ENCODE results near the gene TBC1D7.

TBC1D7 gene

DNA sequence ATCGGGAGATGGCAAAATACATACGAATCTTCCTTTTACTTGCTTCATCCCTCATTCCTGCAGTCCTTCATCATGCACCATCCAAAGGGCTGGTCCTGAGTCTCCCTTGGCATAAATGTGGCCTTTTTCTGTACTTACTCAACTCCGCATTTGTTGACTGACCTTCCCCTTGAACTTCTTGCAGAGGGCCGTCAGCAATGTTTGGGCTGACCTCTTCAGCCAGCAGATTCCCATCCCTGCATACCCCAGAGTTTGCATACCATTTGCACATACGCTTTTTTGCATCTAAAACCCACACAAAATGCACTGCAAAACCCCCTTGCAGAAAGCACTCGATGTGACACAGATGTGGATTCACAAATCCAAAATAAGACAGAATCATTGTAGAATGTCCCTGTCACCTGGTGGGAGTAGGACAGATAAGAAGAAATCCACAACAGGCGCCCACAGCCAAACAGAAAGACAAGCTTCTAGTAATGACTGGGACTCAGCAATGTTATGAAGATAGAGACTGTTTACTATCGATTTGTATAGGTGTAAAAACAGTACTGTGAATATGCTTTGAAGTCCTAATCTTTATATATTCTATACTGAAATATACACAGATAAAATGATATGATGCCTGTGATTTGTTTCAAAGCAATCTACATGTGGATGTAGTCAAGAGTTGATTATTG lies 45.8 kb downstream of the TBC1D7 start:
- no peaks in the 10 kb centered on the region for H3F3A ChIP-seq (ENCODE audit: control insufficient read depth, insufficient read depth)
- no peak overlapping the region for H3K27ac ChIP-seq (ENCODE audit: low read depth, low read length)
- TF ChIP-seq, protein P1, sequence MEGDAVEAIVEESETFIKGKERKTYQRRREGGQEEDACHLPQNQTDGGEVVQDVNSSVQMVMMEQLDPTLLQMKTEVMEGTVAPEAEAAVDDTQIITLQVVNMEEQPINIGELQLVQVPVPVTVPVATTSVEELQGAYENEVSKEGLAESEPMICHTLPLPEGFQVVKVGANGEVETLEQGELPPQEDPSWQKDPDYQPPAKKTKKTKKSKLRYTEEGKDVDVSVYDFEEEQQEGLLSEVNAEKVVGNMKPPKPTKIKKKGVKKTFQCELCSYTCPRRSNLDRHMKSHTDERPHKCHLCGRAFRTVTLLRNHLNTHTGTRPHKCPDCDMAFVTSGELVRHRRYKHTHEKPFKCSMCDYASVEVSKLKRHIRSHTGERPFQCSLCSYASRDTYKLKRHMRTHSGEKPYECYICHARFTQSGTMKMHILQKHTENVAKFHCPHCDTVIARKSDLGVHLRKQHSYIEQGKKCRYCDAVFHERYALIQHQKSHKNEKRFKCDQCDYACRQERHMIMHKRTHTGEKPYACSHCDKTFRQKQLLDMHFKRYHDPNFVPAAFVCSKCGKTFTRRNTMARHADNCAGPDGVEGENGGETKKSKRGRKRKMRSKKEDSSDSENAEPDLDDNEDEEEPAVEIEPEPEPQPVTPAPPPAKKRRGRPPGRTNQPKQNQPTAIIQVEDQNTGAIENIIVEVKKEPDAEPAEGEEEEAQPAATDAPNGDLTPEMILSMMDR (IDR thresholded peaks at IDR 0.05; ENCODE audit: low read depth, low read length, poor library complexity, severe bottlenecking): no peak
- TF ChIP-seq EZH2phosphoT487 (IDR thresholded peaks at IDR 0.05; ENCODE audit: borderline replicate concordance, low read length): no peak
- no peaks in the 10 kb centered on the region for H3K79me2 ChIP-seq (ENCODE audit: control insufficient read depth, low read length)
- H3K27me3 ChIP-seq (ENCODE audit: control insufficient read depth, low read length): no peaks in the 10 kb centered on the region
- no peak overlapping the region for H3K4me2 ChIP-seq (ENCODE audit: low read length)
- H3K9me3 ChIP-seq (ENCODE audit: control insufficient read depth, insufficient read depth, low read length): peaks cover 9% of the 10 kb centered on the region; the same call in 1 of the 2 replicates
- no peaks in the 10 kb centered on the region for H3K9me2 ChIP-seq (replicated peaks; ENCODE audit: control insufficient read depth, low read length)
- peaks cover 47% of the 10 kb centered on the region for H3K36me3 ChIP-seq (ENCODE audit: control insufficient read depth, low read length)
- H4K20me1 ChIP-seq (ENCODE audit: control insufficient read depth, insufficient read depth, low read depth, low read length): no peaks in the 10 kb centered on the region
- no peak overlapping the region for H3K4me3 ChIP-seq (ENCODE audit: low read length)
- peaks cover 24% of the 10 kb centered on the region for H3K4me1 ChIP-seq (ENCODE audit: control insufficient read depth, low read length)

GRCh38 chr6:13281686-13282085 lies 46.7 kb downstream of the TBC1D7 start:
- H3K4me1 ChIP-seq (ENCODE audit: control insufficient read depth, low read length): peaks cover 30% of the 10 kb centered on the region
- H3K36me3 ChIP-seq (ENCODE audit: control insufficient read depth, low read length): peaks cover 39% of the 10 kb centered on the region
- no peak overlapping the region for H3K4me3 ChIP-seq (ENCODE audit: low read length)
- H3K4me2 ChIP-seq (ENCODE audit: low read length): no peak overlapping the region
- peaks cover 4% of the 10 kb centered on the region; the same call in 1 of the 2 replicates for H3K9me3 ChIP-seq (ENCODE audit: control insufficient read depth, insufficient read depth, low read length)
- H3K27me3 ChIP-seq (ENCODE audit: control insufficient read depth, low read length): no peaks in the 10 kb centered on the region
- TF ChIP-seq EZH2phosphoT487 (IDR thresholded peaks at IDR 0.05; ENCODE audit: borderline replicate concordance, low read length): no peak
- TF ChIP-seq, protein P1 (IDR thresholded peaks at IDR 0.05; ENCODE audit: low read depth, low read length, poor library complexity, severe bottlenecking): no peak
- H4K20me1 ChIP-seq (ENCODE audit: control insufficient read depth, insufficient read depth, low read depth, low read length): no peaks in the 10 kb centered on the region
- no peaks in the 10 kb centered on the region for H3K79me2 ChIP-seq (ENCODE audit: control insufficient read depth, low read length)
- H3K9me2 ChIP-seq (replicated peaks; ENCODE audit: control insufficient read depth, low read length): no peaks in the 10 kb centered on the region
- H3K27ac ChIP-seq (ENCODE audit: low read depth, low read length): no peak overlapping the region
- no peaks in the 10 kb centered on the region for H3F3A ChIP-seq (ENCODE audit: control insufficient read depth, insufficient read depth)

DNA sequence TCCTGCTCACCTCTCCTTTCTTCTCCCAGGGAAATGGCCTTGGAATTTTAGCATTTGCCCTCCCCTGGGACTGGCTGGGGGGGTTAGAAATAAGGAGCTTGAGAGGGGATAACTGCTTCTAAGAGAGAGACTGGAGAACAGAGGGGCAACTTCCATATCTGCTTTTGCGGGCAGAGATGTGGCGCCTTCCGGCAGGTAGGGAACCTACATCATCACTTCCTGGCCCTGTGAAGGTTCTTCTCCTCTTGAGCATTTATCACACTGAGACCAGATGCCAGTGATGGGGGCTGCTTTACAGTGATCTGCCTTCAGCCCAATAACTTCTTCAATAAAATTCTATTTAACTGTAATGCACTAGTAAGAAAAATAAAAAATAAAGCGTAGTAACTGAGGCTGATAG lies 48.1 kb downstream of the TBC1D7 start:
- H3K27me3 ChIP-seq (ENCODE audit: control insufficient read depth, low read length): no peaks in the 10 kb centered on the region
- H3K4me3 ChIP-seq (ENCODE audit: low read length): no peak overlapping the region
- H4K20me1 ChIP-seq (ENCODE audit: control insufficient read depth, insufficient read depth, low read depth, low read length): no peaks in the 10 kb centered on the region
- H3F3A ChIP-seq (ENCODE audit: control insufficient read depth, insufficient read depth): no peaks in the 10 kb centered on the region
- H3K36me3 ChIP-seq (ENCODE audit: control insufficient read depth, low read length): peaks cover 24% of the 10 kb centered on the region
- no peaks in the 10 kb centered on the region for H3K9me3 ChIP-seq (ENCODE audit: control insufficient read depth, insufficient read depth, low read length)
- H3K4me2 ChIP-seq (ENCODE audit: low read length): no peak overlapping the region
- H3K27ac ChIP-seq (ENCODE audit: low read depth, low read length): no peak overlapping the region
- TF ChIP-seq, protein P1 (IDR thresholded peaks at IDR 0.05; ENCODE audit: low read depth, low read length, poor library complexity, severe bottlenecking): no peak
- no peak for TF ChIP-seq EZH2phosphoT487 (IDR thresholded peaks at IDR 0.05; ENCODE audit: borderline replicate concordance, low read length)
- no peaks in the 10 kb centered on the region for H3K9me2 ChIP-seq (replicated peaks; ENCODE audit: control insufficient read depth, low read length)
- peaks cover 29% of the 10 kb centered on the region for H3K4me1 ChIP-seq (ENCODE audit: control insufficient read depth, low read length)
- peaks cover 10% of the 10 kb centered on the region for H3K79me2 ChIP-seq (ENCODE audit: control insufficient read depth, low read length)

Data from DOHH2 (cell line).